Medulla oblongata (tissue), 1 donor: Measurements from ENCODE around the gene LUZP2.

Experiments used
- DNase-seq: peaks from one replicate; pipeline ENCODE4 v3.0.0-alpha.2; 2015; ENCODE audit errors: extremely low spot score

The LUZP2 gene

DNA sequence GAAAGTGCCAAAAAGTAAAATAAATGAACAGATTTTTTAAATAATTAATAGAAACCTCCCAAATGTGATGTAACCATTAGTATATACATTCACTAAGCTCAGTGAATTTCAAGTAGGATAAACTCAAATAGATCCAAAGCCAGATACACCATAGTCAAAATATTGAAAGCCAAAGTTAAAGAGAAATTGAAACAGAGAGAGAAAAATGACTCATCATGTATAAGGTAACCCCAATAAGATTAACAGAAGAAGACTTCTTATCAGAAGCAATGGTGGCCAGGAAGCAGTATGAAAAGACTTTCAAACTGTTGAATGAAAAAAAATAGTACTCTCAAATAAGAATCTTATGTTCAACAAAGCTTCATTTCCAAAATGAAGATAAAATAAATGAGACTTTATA lies 70.5 kb downstream of the LUZP2 start:
- no peak for DNase-seq

DNA sequence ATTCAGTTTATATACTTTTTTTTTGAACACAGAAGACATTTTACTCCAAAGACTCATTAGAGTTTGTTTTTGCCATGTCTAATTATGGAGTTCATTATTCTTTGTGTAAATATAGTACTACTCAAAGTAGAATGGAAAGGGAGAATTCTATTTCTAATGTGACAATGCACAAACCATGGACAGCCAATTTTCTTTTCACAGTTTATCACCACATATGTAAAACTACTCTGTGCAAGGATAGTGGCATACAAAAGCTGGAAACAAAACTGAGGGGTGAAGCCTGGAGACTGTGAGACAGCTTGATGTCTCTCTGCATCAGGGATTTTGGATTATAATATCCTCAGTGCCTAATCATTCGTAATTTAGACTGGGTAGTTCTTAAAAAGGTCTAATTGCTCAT lies 75.5 kb downstream of the LUZP2 start:
- DNase-seq = no peak

DNA sequence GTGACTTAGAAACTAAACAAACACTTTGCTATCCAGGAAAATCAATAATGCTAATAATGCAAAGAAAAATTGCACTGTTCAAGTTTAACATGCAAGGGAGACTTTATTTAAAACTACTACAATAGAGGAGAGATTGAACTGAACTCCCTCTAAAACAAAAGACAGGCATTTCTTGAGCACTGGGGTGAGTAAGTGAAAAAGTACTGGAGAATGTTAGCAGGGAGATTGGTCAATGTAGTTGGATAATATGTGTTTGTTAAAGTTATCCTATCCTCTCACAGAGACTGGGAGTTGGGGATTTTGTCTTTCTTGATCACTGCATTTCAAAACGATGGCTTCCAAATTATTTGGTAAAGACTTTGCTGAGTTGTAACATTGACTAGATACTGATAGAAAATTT lies 77.6 kb downstream of the LUZP2 start:
- DNase-seq = no peak

DNA sequence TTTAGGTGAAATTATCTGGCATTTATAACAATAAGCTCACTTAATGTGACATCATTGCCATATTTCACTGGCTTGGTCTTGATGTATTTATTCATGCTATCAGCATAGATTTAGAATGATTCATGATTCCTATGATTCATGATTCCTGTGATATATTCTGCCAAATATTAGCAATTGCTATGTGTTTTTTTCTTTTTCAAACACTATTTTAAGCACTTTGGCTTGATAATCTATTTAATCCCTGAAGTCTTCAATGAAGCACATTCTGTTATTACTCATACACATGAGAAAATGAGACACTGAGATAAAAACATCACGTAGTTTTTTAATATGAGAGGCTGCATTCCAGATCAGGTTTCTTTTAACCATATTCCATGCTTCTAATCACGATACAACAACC lies 78.5 kb downstream of the LUZP2 start:
- DNase-seq = no peak

- no peak for DNase-seq
Measured at GRCh38 chr11:24585192-24585591, 88.3 kb downstream of the LUZP2 start.

GRCh38 chr11:24587635-24588034 lies 90.8 kb downstream of the LUZP2 start:
- no peak for DNase-seq

- no peak for DNase-seq
Measured at GRCh38 chr11:24588081-24588480, 91.2 kb downstream of the LUZP2 start.

GRCh38 chr11:24589064-24589463 lies 92.2 kb downstream of the LUZP2 start:
- DNase-seq = no peak

DNA sequence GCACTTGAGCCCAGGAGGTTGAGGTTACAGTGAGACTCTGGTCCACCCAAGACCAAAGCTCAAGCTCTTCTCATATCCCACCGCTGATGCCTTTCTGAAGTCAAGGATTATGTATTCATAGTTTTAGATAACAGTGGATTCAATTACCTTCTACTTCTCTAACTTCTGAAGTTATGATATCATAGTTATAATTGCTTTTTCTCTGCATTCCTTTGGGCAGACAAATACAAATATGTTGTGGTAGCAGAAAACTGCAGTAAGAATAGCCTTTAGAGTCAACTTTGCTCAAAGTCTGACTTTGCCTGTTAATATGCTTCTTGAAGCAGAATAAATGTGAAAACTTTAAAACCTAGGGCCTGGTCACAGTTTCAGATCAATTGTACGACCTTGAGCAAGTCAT lies 94.4 kb downstream of the LUZP2 start:
- DNase-seq = no peak

DNA sequence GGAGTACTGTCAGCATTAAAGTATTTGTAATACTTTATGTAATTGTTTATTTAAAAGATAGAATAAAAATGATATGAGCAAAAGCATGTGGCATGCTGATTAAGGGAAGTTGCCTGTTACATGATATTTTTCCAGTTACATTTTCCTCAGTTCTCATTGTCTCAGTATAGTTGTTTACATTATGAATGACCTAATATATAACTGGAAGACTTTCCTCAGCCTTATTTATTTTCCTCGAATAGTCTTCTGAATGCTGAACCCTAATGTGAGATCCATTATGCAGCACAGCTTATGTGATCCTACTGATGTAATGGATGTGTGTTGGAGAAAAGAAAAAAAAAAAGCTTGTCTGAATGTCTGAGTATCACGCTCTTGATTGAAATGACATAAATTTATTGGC lies 95.5 kb downstream of the LUZP2 start:
- no peak for DNase-seq

GRCh38 chr11:24593332-24593731 lies 96.5 kb downstream of the LUZP2 start:
- peak; percentile 59 for DNase-seq

- no peak for DNase-seq
Measured at GRCh38 chr11:24594401-24594800, 97.5 kb downstream of the LUZP2 start.

DNA sequence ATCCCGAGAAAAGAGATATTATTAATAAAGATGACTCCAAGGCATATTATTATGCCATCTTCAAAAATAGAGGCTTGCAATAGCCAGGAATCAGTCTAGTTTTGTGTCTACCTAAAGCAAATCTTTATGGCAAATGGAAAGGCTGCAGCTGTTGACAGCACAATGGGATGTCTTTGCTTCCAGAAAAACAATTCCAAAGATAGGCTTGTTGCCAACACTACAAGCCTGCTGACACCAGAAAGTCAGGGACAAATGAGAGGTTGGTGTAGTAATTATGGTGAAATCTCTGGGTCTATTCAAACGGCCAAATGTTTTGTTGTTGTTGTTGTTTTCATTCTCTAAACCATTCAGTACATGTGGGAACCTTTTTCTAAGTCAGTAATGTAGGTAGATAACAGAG lies 101.8 kb downstream of the LUZP2 start:
- no peak for DNase-seq

DNA sequence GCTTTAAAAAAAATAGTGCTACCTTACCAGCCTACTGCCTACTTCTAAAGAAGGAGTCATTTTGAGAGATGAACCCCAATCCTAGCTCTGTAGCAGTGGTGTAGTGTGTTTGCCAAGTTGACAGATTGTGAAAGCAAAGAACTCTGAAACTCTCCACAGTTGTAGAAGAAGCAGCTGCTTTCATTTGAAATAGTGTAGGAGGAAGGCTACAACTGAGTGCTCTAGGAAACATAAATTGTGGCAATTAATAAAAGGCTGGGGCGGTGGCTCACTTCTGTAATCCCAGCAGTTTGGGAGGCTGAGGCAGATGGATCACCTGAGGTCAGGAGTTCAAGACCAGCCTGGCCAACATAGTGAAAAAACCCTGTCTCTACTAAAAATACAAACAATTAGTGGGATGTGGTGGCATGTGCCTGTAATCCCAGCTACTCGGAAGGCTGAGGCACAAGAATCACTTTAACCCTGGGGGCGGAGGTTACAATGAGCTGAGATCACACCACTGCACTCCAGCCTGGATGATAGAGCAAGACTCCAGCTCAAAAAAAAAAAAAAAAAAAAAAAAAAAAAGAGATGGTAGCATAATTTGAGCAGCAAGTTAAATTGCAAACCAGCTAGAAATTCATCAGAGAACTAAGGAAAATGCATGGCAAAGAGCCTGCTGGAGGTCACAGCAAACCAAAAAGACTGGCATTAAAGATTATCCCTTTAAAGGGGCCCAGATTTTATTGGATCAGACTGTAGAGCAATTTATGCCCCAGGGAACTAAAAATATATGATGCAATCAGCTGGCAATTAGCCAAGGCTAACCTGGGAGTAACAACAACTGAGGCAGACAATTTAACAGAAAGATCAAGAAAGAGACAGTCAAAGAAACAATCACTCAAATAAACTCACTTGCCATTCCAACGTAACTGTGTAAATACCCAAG lies 112.6 kb downstream of the LUZP2 start:
- no peak for DNase-seq

GRCh38 chr11:24615451-24616160 lies 118.8 kb downstream of the LUZP2 start:
- DNase-seq = no peak

GRCh38 chr11:24617856-24618255 lies 121.0 kb downstream of the LUZP2 start:
- DNase-seq = no peak

DNA sequence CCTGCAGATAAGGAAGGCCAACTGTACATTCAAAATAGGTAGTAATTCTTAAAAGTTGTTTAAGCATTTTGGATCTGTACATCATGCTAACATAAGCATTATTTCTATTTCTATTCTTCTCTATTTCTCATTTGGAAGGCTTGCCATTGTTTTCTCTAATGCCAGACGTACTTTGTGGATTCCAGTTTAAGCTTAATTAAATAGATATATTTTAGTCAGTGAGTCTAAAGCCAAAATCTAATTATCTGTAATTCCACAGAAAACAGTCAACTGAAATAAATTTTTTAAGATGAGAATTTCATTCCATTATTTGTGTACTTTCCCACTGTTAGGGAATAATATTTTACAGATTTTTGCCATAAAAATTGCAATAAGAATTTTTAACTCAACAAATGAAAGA lies 123.0 kb downstream of the LUZP2 start:
- no peak for DNase-seq

GRCh38 chr11:24622262-24622661 lies 125.4 kb downstream of the LUZP2 start:
- no peak for DNase-seq

DNA sequence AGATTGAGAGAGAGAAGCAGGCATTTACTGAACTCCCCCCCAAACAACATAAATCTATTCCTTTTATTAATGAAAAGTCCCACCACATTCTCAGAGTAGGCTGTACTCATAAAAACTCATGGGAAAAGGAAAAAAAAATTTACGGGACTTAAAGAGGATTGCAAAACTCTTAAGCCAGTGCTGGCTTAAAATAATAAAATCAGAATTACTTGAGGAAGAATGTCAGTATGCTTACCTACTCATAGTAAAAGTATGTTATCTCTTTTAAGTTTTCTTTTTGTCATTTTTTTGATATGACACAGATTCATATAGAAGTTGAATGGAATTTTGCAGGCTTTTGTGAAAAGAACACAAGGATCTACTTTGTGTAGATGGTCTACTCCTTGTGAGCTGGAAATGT lies 126.3 kb downstream of the LUZP2 start:
- no peak for DNase-seq

DNA sequence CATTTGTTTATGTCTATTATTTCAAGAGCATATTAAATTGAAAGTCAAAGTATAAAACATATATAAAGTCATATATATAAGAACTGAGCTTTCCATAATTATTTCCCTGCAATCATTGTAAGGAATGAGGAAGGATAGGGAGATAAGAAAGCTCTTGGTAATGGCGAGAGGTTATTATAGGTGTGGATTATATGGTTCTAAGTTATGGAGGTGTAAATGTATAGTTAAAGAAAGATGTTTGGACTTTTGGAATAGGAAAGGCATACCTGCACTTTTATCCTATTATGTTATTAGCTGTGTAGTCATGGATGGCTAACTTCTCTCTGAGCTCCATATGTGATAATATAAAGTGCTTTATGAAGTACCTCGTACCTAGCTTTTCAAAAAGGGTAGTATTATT lies 127.6 kb downstream of the LUZP2 start:
- DNase-seq = no peak

GRCh38 chr11:24625975-24626374 lies 129.1 kb downstream of the LUZP2 start:
- DNase-seq = no peak

GRCh38 chr11:24628224-24628776 lies 131.4 kb downstream of the LUZP2 start:
- no peak for DNase-seq

DNA sequence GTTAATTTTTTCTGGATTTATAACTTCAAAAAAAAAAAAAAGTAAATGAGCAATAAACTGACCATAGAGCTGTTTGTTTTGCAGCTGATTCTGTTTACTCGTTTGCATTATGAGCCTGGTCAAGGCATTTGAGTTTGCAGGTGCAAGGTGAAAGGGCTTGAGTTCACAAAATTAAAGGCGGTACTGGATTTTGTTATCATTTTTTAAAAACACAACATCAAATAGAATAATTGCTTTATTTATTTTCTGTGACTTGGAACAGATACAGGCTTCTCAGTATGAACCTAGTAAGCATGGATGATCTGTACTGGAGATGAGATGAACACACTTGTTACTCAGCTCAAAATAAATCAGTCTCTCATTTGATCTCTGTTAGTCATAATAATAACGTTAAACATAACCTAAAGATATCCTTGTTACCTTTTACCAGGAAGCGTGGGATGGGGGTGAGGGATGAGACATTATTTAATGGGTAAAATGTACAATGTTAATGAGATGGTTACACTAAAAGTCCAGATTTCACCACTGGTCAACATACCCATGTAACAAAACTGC lies 137.8 kb downstream of the LUZP2 start:
- no peak for DNase-seq
